Testis (tissue), 3 donors: ENCODE results near the gene CELF2. TPM values are rescaled to one million over a fixed set of nuclear protein-coding genes. Genes with fewer than 3 reads are reported as not detected.

Experiments
- DNase-seq: peaks from one replicate; pipeline ENCODE4 v3.0.0-alpha.2; 2019
- H3K27ac ChIP-seq, 2 donors: fragments of 200-600 bp; sonication (generic); one replicate each; pipeline ENCODE4 v1.5.1; 2019
- H3K27me3 ChIP-seq: fragments of 200-600 bp; sonication (generic); one replicate; pipeline ENCODE4 v1.5.1; 2019
- H3K36me3 ChIP-seq: fragments of 200-600 bp; sonication (generic); one replicate; pipeline ENCODE4 v1.5.1; 2017; ENCODE audit warnings: low read depth; ENCODE audit errors: missing control alignments
- H3K4me1 ChIP-seq: fragments of 200-600 bp; sonication (generic); one replicate; pipeline ENCODE4 v1.5.1; 2019
- H3K4me3 ChIP-seq, 2 donors: fragments of 200-600 bp; sonication (generic); one replicate each; pipeline ENCODE4 v1.5.1; 2017 to 2019
- H3K9me3 ChIP-seq: fragments of 200-600 bp; sonication (generic); one replicate; pipeline ENCODE4 v1.5.1; 2017
- POLR2A ChIP-seq: fragments of 450-650 bp; IDR thresholded peaks from one replicate; pipeline ENCODE4 v1.6.1; 2017; ENCODE audit warnings: antibody characterized with exemption, mild to moderate bottlenecking, moderate library complexity
- WGBS, 2 donors: methylation state at CpG; one replicate each; pipeline ENCODE4 v1.1.5; 2018; 5-methylcytosine and 5-hydroxymethylcytosine counted together
- intact Hi-C: fragments of 100-400 bp; cut with DNase I; formaldehyde crosslinking; loops from one replicate; pipeline ENCODE4 v1.15.1; 2023; ENCODE audit warnings: low total_unique reads
- polyA plus RNA-seq: library from polyadenylated mRNA; stranded (reverse); fragments of 350-450 nt; fragmentation: Illumina TruSeq; extraction: RNeasy Lipid Tissue Mini Kit (QIAGEN cat#74804); gene quantifications from one replicate; pipeline ENCODE4 v1.2.3, GENCODE V29; 2014; ENCODE audit warnings: low read depth, low replicate concordance; ENCODE audit not compliant: insufficient read depth
- total RNA-seq, 2 donors: library from RNA; depleted of rRNA; stranded (reverse); fragments of >200 nt; gene quantifications; one replicate each; pipeline ENCODE4 v1.2.3, GENCODE V29; 2016
- TF ChIP-seq, protein P1 (sequence below), 3 experiments: fragments of 450-650 bp in 2 of 3; fragments of 200-600 bp in 1 of 3; sonication (generic) in 1 of 3; IDR thresholded peaks; one replicate each; pipeline ENCODE4 v1.5.1; 2016 to 2019; ENCODE audit warnings: antibody characterized with exemption in 3 of 3, mild to moderate bottlenecking in 2 of 3, moderate library complexity in 1 of 3

The CELF2 gene
- total and polyA plus RNA-seq, 3 donors from 2014 or later, result 17.5 to 41.6 (median 27.8) TPM

DNA sequence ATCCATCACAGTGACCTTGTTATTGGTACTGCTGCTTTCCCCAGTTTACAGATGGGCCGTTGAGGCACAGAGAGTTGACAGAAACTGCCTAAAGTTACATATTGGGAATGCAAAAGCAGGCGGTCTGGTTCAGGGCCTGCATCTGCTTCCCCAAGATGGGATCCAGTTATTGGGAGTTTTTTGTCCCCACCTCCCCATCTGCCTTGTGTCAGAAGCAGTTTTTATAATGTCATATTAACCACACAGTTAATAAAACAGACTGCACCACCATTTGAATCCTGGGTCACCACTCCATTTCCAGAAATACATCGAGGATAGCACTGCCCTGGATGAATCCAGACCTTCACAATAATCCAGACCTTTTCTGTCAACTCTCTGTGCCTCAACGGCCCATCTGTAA lies 67.9 kb downstream of the CELF2 start:
- no peak for DNase-seq
- Histone ChIP-seq H3K36me3 (no peaks in the 10 kb centered on the region), H3K9me3 (no peaks in the 10 kb centered on the region), H3K27ac (no peak overlapping the region), H3K4me3 (no peak overlapping the region), H3K27me3 (no peaks in the 10 kb centered on the region), H3K4me1 (peaks cover 5% of the 10 kb centered on the region)
- WGBS, 2 donors, result 84 to 96% methylated on average over 4 of the region's 4 CpGs
- TF ChIP-seq POLR2A, result no peak
- TF ChIP-seq, protein P1, sequence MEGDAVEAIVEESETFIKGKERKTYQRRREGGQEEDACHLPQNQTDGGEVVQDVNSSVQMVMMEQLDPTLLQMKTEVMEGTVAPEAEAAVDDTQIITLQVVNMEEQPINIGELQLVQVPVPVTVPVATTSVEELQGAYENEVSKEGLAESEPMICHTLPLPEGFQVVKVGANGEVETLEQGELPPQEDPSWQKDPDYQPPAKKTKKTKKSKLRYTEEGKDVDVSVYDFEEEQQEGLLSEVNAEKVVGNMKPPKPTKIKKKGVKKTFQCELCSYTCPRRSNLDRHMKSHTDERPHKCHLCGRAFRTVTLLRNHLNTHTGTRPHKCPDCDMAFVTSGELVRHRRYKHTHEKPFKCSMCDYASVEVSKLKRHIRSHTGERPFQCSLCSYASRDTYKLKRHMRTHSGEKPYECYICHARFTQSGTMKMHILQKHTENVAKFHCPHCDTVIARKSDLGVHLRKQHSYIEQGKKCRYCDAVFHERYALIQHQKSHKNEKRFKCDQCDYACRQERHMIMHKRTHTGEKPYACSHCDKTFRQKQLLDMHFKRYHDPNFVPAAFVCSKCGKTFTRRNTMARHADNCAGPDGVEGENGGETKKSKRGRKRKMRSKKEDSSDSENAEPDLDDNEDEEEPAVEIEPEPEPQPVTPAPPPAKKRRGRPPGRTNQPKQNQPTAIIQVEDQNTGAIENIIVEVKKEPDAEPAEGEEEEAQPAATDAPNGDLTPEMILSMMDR (IDR thresholded peaks at IDR 0.05), result no peak
- intact Hi-C loops, result no loop called here

DNA sequence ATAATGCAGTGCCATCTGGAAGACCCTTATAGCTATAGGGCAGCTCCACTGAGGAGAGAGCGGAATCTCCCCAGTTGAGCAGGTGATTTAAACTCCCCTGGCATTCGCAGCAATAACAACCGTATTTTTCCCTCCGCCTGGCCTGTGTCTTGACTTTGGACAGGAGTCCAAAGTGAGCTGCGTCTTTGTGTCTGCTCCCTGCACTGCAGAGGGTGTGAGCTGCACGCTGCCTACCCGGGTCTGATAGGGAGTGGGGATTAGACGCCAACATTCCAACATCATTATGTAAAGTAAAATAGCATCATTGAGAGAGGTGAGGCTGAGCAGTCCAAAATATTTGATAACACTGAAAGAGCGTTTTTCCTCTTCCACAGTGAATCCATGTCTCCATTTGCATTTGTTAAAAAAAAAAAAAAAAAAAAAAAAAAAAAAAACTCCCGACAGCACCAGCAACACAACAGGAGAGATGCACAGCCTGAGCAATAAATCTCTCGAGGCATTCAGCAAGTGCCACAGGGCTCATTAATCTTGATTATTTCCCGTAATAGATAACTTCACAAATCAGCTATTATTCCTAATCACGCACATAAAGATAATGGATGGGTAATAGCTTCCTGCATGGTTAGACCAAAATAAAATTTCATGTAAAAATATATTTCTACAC lies 68.6 kb downstream of the CELF2 start:
- no peak for DNase-seq
- H3K27ac ChIP-seq, result no peak overlapping the region

GRCh38 chr10:11087372-11087771 lies 69.7 kb downstream of the CELF2 start:
- WGBS, 2 donors, result 94 to 95% methylated on average over 9 of the region's 9 CpGs
- no peaks in the 10 kb centered on the region for H3K4me1 ChIP-seq
- intact Hi-C loops, result no loop called here
- no peaks in the 10 kb centered on the region for H3K27me3 ChIP-seq
- TF ChIP-seq, protein P1 (IDR thresholded peaks at IDR 0.05), result no peak
- TF ChIP-seq POLR2A, result no peak
- no peak for DNase-seq
- no peak overlapping the region for H3K27ac ChIP-seq
- H3K36me3 ChIP-seq, result no peaks in the 10 kb centered on the region
- no peaks in the 10 kb centered on the region for H3K9me3 ChIP-seq
- no peak overlapping the region for H3K4me3 ChIP-seq

More for the DNA sequence above, 68.6 kb downstream of the CELF2 start:
- Histone ChIP-seq H3K4me1 (peaks cover 5% of the 10 kb centered on the region), H3K36me3 (no peaks in the 10 kb centered on the region), H3K27me3 (no peaks in the 10 kb centered on the region), H3K4me3 (no peak overlapping the region), H3K9me3 (no peaks in the 10 kb centered on the region)
- WGBS, 2 donors, result 54 to 66% methylated on average over 9 to 13 of the region's 13 CpGs
- intact Hi-C loops, result no loop called here
- TF ChIP-seq, protein P1 (IDR thresholded peaks at IDR 0.05), result no peak
- TF ChIP-seq POLR2A, result no peak

GRCh38 chr10:11088709-11089108 lies 71.0 kb downstream of the CELF2 start:
- H3K9me3 ChIP-seq, result no peaks in the 10 kb centered on the region
- H3K4me1 ChIP-seq, result no peaks in the 10 kb centered on the region
- no peak overlapping the region for H3K4me3 ChIP-seq
- intact Hi-C loops, result no loop called here
- H3K27me3 ChIP-seq, result no peaks in the 10 kb centered on the region
- WGBS, 2 donors, result 90 to 95% methylated on average over 6 of the region's 6 CpGs
- DNase-seq, result no peak
- no peaks in the 10 kb centered on the region for H3K36me3 ChIP-seq
- TF ChIP-seq POLR2A, result no peak
- TF ChIP-seq, protein P1 (IDR thresholded peaks at IDR 0.05), result no peak
- no peak overlapping the region for H3K27ac ChIP-seq

- no peaks in the 10 kb centered on the region for H3K4me1 ChIP-seq
- H3K4me3 ChIP-seq, result no peak overlapping the region
- intact Hi-C loops, result no loop called here
- H3K36me3 ChIP-seq, result no peaks in the 10 kb centered on the region
- no peak overlapping the region for H3K27ac ChIP-seq
- no peaks in the 10 kb centered on the region for H3K27me3 ChIP-seq
- DNase-seq, result no peak
- TF ChIP-seq POLR2A, result no peak
- TF ChIP-seq, protein P1 (IDR thresholded peaks at IDR 0.05), result no peak
- no peaks in the 10 kb centered on the region for H3K9me3 ChIP-seq
- WGBS, 2 donors, result 90 to 95% methylated on average over 6 of the region's 6 CpGs
Observed at GRCh38 chr10:11089272-11089671, 71.6 kb downstream of the CELF2 start.
